HEK293 (cell line): ENCODE data around the gene CDK3.

Source experiments
- CTCF ChIP-seq: fragments of 450-650 bp; formaldehyde crosslinking; IDR thresholded peaks from 2 replicates; pipeline ENCODE4 v1.5.1; 2016; ENCODE audit warnings: missing biosample characterization, missing genetic modification characterization
- ZBTB11 ChIP-seq: fragments of 450-650 bp; formaldehyde crosslinking; conservative IDR thresholded peaks from 2 replicates; pipeline ENCODE4 v1.5.1; 2016; ENCODE audit warnings: low read depth, missing biosample characterization, missing genetic modification characterization
- ZNF112 ChIP-seq: fragments of 450-650 bp; formaldehyde crosslinking; IDR thresholded peaks from 2 replicates; pipeline ENCODE4 v1.5.0; 2017; ENCODE audit warnings: missing biosample characterization, missing genetic modification characterization
- ZNF426 ChIP-seq: fragments of 450-650 bp; formaldehyde crosslinking; IDR thresholded peaks from 2 replicates; pipeline ENCODE4 v1.5.1; 2017; ENCODE audit warnings: missing biosample characterization, missing genetic modification characterization, mild to moderate bottlenecking, inconsistent platforms, moderate library complexity
- ZNF510 ChIP-seq: fragments of 450-650 bp; formaldehyde crosslinking; IDR thresholded peaks from 2 replicates; pipeline ENCODE4 v1.5.1; 2018; ENCODE audit warnings: mild to moderate bottlenecking, missing genetic modification characterization, missing biosample characterization; ENCODE audit not compliant: insufficient replicate concordance
- ZNF747 ChIP-seq: fragments of 450-650 bp; formaldehyde crosslinking; IDR thresholded peaks from 2 replicates; pipeline ENCODE4 v1.5.1; 2016; ENCODE audit warnings: missing biosample characterization, missing genetic modification characterization
- ZSCAN18 ChIP-seq: fragments of 450-650 bp; formaldehyde crosslinking; IDR thresholded peaks from 2 replicates; pipeline ENCODE4 v1.5.1; 2016; ENCODE audit warnings: missing biosample characterization, missing genetic modification characterization
- TF ChIP-seq, protein P1 (sequence below): fragments of 450-650 bp; formaldehyde crosslinking; IDR thresholded peaks from 2 replicates; pipeline ENCODE4 v1.5.1; 2017; ENCODE audit warnings: missing biosample characterization, missing genetic modification characterization
- TF ChIP-seq, protein P2 (sequence below): fragments of 450-650 bp; formaldehyde crosslinking; IDR thresholded peaks from 2 replicates; pipeline ENCODE4 v1.5.1; 2016; ENCODE audit warnings: missing biosample characterization, missing genetic modification characterization

DNA sequence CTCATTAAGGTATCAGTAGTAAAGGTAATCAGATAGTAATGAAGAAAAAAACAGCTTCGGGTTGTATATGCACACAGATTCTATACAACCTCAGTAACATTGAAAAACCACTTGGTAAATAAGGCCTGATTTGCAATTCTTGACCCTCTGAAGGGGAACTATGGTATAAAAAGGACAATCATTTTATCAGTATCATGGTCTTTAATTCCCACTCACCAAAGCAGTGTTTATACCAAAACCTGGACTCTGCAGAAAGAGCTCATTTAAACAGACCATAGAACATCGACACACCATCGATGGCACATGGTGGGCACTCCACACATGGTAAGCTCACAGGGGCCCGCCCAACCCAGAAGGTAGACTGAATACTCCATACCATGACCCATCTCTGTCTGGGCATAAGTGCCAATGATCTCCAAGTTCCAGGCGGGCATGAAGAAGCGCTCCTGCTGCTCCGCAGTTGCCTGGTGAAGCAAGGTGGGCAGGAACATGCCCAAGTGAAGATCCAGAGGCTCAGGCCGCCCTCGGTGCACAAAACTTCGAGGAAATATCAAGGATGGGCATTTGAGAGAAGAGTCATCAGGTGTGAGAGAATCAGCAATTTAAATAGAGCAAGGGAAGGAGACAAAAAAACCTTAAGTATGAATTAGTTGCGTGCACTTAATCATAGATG lies 40.7 kb upstream of the CDK3 start:
- TF ChIP-seq ZNF510 (tag by site-specific recombination) (no peak), ZSCAN18 (tag by site-specific recombination) (no peak), ZNF747 (tag by site-specific recombination) (no peak), ZBTB11 (tag by site-specific recombination) (no peak), ZNF112 (tag by site-specific recombination) (no peak), CTCF (tag by site-specific recombination) (no peak), ZNF426 (tag by site-specific recombination) (no peak)
- TF ChIP-seq, protein P1, sequence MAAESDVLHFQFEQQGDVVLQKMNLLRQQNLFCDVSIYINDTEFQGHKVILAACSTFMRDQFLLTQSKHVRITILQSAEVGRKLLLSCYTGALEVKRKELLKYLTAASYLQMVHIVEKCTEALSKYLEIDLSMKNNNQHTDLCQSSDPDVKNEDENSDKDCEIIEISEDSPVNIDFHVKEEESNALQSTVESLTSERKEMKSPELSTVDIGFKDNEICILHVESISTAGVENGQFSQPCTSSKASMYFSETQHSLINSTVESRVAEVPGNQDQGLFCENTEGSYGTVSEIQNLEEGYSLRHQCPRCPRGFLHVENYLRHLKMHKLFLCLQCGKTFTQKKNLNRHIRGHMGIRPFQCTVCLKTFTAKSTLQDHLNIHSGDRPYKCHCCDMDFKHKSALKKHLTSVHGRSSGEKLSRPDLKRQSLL (tag by site-specific recombination), result no peak
- TF ChIP-seq, protein P2, sequence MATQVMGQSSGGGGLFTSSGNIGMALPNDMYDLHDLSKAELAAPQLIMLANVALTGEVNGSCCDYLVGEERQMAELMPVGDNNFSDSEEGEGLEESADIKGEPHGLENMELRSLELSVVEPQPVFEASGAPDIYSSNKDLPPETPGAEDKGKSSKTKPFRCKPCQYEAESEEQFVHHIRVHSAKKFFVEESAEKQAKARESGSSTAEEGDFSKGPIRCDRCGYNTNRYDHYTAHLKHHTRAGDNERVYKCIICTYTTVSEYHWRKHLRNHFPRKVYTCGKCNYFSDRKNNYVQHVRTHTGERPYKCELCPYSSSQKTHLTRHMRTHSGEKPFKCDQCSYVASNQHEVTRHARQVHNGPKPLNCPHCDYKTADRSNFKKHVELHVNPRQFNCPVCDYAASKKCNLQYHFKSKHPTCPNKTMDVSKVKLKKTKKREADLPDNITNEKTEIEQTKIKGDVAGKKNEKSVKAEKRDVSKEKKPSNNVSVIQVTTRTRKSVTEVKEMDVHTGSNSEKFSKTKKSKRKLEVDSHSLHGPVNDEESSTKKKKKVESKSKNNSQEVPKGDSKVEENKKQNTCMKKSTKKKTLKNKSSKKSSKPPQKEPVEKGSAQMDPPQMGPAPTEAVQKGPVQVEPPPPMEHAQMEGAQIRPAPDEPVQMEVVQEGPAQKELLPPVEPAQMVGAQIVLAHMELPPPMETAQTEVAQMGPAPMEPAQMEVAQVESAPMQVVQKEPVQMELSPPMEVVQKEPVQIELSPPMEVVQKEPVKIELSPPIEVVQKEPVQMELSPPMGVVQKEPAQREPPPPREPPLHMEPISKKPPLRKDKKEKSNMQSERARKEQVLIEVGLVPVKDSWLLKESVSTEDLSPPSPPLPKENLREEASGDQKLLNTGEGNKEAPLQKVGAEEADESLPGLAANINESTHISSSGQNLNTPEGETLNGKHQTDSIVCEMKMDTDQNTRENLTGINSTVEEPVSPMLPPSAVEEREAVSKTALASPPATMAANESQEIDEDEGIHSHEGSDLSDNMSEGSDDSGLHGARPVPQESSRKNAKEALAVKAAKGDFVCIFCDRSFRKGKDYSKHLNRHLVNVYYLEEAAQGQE (tag by site-specific recombination), result no peak
